SK-N-SH (cell line): Measurements from ENCODE around the gene PDIA5. TPM values are rescaled to one million over a fixed set of nuclear protein-coding genes. Genes with fewer than 3 reads are reported as not detected.

Experiments
- CTCF ChIA-PET: fragments of 300-600, 350-600 bp; formaldehyde crosslinking; extraction: SDS; loops from one replicate; lab custom pipeline; 2021; lab: Yijun Ruan, JAX
- POLR2A ChIA-PET: fragments of 350-600 bp; sonication (Branson Sonifier 250); formaldehyde crosslinking; extraction: SDS; loops from one replicate; lab custom pipeline; 2020; ENCODE audit warnings: antibody characterized with exemption, inconsistent platforms; lab: Yijun Ruan, JAX
- DNase-seq: peaks from one replicate; pipeline ENCODE4 v3.0.0; 2012
- H2AFZ ChIP-seq: fragments of 200-600 bp; sonication (generic); 2 replicates; pipeline ENCODE4 v1.8.1; 2016; ENCODE audit warnings: antibody characterized with exemption, mild to moderate bottlenecking, low read depth
- H3F3A ChIP-seq: fragments of 200-600 bp; sonication (generic); replicated peaks from 2 replicates; pipeline ENCODE3; 2016; ENCODE audit warnings: antibody characterized with exemption, mild to moderate bottlenecking; ENCODE audit not compliant: insufficient read depth
- H3K27ac ChIP-seq, 2 experiments: fragments of 200-500 bp in 1 of 2; fragments of 200-600 bp in 1 of 2; sonication (Bioruptor generic) in 1 of 2; sonication (generic), shearing (Covaris generic) in 1 of 2; 2 replicates each; pipeline versions ENCODE4 v1.5.1 to v1.6.1; 2014 to 2016; ENCODE audit warnings: low read depth in 2 of 2, inconsistent platforms in 1 of 2, low read length in 1 of 2, mild to moderate bottlenecking in 1 of 2, mixed read lengths in 1 of 2
- H3K27me3 ChIP-seq: fragments of 200-600 bp; sonication (generic), shearing (Covaris generic); 2 replicates; pipeline ENCODE4 v1.6.1; 2016; ENCODE audit warnings: mixed run types; ENCODE audit not compliant: insufficient read depth
- H3K36me3 ChIP-seq, 2 experiments: fragments of 200-500 bp in 1 of 2; fragments of 200-600 bp in 1 of 2; sonication (Bioruptor generic) in 1 of 2; sonication (generic) in 1 of 2; replicated peaks in 1 of 2; 2 replicates each; pipeline versions ENCODE3 to v1.5.1; 2014 to 2016; ENCODE audit warnings: low read length in 1 of 2, mild to moderate bottlenecking in 1 of 2; ENCODE audit not compliant: insufficient read depth in 2 of 2, control insufficient read depth in 1 of 2
- H3K4me1 ChIP-seq, 2 experiments: fragments of 200-500 bp in 1 of 2; fragments of 200-600 bp in 1 of 2; sonication (Bioruptor generic) in 1 of 2; sonication (generic), shearing (Covaris generic) in 1 of 2; 2 replicates each; pipeline versions ENCODE4 v1.5.1 to v1.6.1; 2014 to 2016; ENCODE audit warnings: low read depth in 1 of 2, low read length in 1 of 2, mixed run types in 1 of 2; ENCODE audit not compliant: insufficient read depth in 2 of 2, control insufficient read depth in 1 of 2
- H3K4me2 ChIP-seq: fragments of 200-600 bp; sonication (generic), shearing (Covaris generic); 2 replicates; pipeline ENCODE4 v1.6.1; 2017; ENCODE audit warnings: mixed run types
- H3K4me3 ChIP-seq, 2 experiments: fragments of 200-500 bp in 1 of 2; fragments of 200-600 bp in 1 of 2; sonication (Bioruptor generic) in 1 of 2; sonication (generic), shearing (Covaris generic) in 1 of 2; 2 replicates each; pipeline versions ENCODE4 v1.5.1 to v1.8.1; 2014 to 2016; ENCODE audit warnings: low read depth in 2 of 2, inconsistent platforms in 1 of 2, low read length in 1 of 2, mild to moderate bottlenecking in 1 of 2, mixed read lengths in 1 of 2, moderate library complexity in 1 of 2
- H3K79me2 ChIP-seq: fragments of 200-600 bp; sonication (generic); 2 replicates; pipeline ENCODE4 v1.8.1; 2017; ENCODE audit warnings: mild to moderate bottlenecking; ENCODE audit not compliant: insufficient read depth
- H3K9ac ChIP-seq: fragments of 200-600 bp; sonication (generic); 2 replicates; pipeline ENCODE4 v1.6.1; 2017; ENCODE audit warnings: mixed run types
- H3K9me2 ChIP-seq: fragments of 200-600 bp; sonication (generic); 2 replicates; pipeline ENCODE4 v1.6.1; 2017; ENCODE audit warnings: mixed run types
- H3K9me3 ChIP-seq: fragments of 200-600 bp; sonication (generic); 2 replicates; pipeline ENCODE4 v1.6.1; 2017; ENCODE audit warnings: mixed run types, mild to moderate bottlenecking, moderate library complexity
- H4K20me1 ChIP-seq: fragments of 200-600 bp; sonication (generic); 2 replicates; pipeline ENCODE4 v1.6.1; 2017; ENCODE audit warnings: mild to moderate bottlenecking, mixed run types; ENCODE audit not compliant: insufficient read depth
- CHD2 ChIP-seq: fragments of 150-350 bp; IDR thresholded peaks from 2 replicates; pipeline ENCODE4 v1.6.1; 2018; ENCODE audit warnings: low read length; ENCODE audit not compliant: partially characterized antibody
- CTCF ChIP-seq: fragments of 200-600 bp; sonication (generic); IDR thresholded peaks from 2 replicates; pipeline ENCODE4 v1.6.1; 2017; ENCODE audit warnings: antibody characterized with exemption, mild to moderate bottlenecking, moderate library complexity
- ELF1 ChIP-seq: IDR thresholded peaks from 2 replicates; pipeline ENCODE4 v1.4.0; 2012
- EP300 ChIP-seq, 2 experiments: IDR thresholded peaks; 2 replicates each; pipeline versions ENCODE4 v1.4.0 to v1.6.1; 2012; ENCODE audit warnings: borderline replicate concordance in 1 of 2, low read depth in 1 of 2, low read length in 1 of 2
- FOSL2 ChIP-seq: IDR thresholded peaks from 2 replicates; pipeline ENCODE4 v1.4.0; 2012; ENCODE audit warnings: low read depth, mild to moderate bottlenecking, moderate library complexity, borderline replicate concordance
- FOXJ3 ChIP-seq: sonication (generic); formaldehyde crosslinking; IDR thresholded peaks from 2 replicates; pipeline ENCODE4 v1.5.1; 2020; ENCODE audit warnings: mild to moderate bottlenecking, missing genetic modification reagents
- FOXM1 ChIP-seq: IDR thresholded peaks from 2 replicates; pipeline ENCODE4 v1.4.0; 2012; ENCODE audit warnings: low read depth, mild to moderate bottlenecking
- GATA2 ChIP-seq: sonication (generic); formaldehyde crosslinking; IDR thresholded peaks from 2 replicates; pipeline ENCODE4 v1.5.0; 2020; ENCODE audit warnings: mild to moderate bottlenecking, missing genetic modification reagents
- JUND ChIP-seq: IDR thresholded peaks from 2 replicates; pipeline ENCODE4 v1.4.0; 2012
- MEF2A ChIP-seq: IDR thresholded peaks from 2 replicates; pipeline ENCODE4 v1.4.0; 2012; ENCODE audit warnings: low read depth, borderline replicate concordance
- MXI1 ChIP-seq: IDR thresholded peaks from 2 replicates; pipeline ENCODE4 v1.6.1; 2012; ENCODE audit warnings: mild to moderate bottlenecking, low read depth, low read length, improper control_type of control experiment
- REST ChIP-seq: IDR thresholded peaks from 2 replicates; pipeline ENCODE4 v1.6.1; 2012; ENCODE audit warnings: mild to moderate bottlenecking, low read depth, low read length, moderate library complexity
- RXRA ChIP-seq: IDR thresholded peaks from 2 replicates; pipeline ENCODE4 v1.4.0; 2012; ENCODE audit warnings: low read depth, mild to moderate bottlenecking, borderline replicate concordance
- SIN3A ChIP-seq: IDR thresholded peaks from 2 replicates; pipeline ENCODE4 v1.6.1; 2012; ENCODE audit warnings: low read depth, mild to moderate bottlenecking, low read length, moderate library complexity, borderline replicate concordance
- SMC3 ChIP-seq: IDR thresholded peaks from 2 replicates; pipeline ENCODE4 v1.6.1; 2012; ENCODE audit warnings: low read depth, low read length, improper control_type of control experiment
- TAF1 ChIP-seq: IDR thresholded peaks from 2 replicates; pipeline ENCODE4 v1.6.1; 2012; ENCODE audit warnings: low read depth, mild to moderate bottlenecking, low read length, moderate library complexity, borderline replicate concordance
- TCF12 ChIP-seq: IDR thresholded peaks from 2 replicates; pipeline ENCODE4 v1.4.0; 2012
- USF1 ChIP-seq: IDR thresholded peaks from 2 replicates; pipeline ENCODE4 v1.4.0; 2012; ENCODE audit warnings: low read depth, borderline replicate concordance
- WGBS: methylation state at CpG from one replicate; pipeline ENCODE4 v1.1.6; 2017; ENCODE audit warnings: low lambda C conversion rate; 5-methylcytosine and 5-hydroxymethylcytosine counted together
- polyA plus RNA-seq, 3 experiments: library from polyadenylated mRNA; depleted of rRNA; stranded (reverse); fragments of >200 nt; gene quantifications; 2 replicates each; pipeline ENCODE4 v1.2.3, GENCODE V29; 2012
- TF ChIP-seq, protein P1 (sequence below): IDR thresholded peaks from 2 replicates; pipeline ENCODE4; 2012

The PDIA5 gene
- polyA plus RNA-seq, 1 of the 3 experiments (the other 2 are of a cell fraction): 28.6 TPM

GRCh38 chr3:123143669-123144411 is 77.0 kb downstream of the PDIA5 start:
- DNase-seq: no peak
- no peak overlapping the region for H3K4me2 ChIP-seq
- no peaks in the 10 kb centered on the region for H4K20me1 ChIP-seq
- H3K79me2 ChIP-seq: no peaks in the 10 kb centered on the region
- no peak overlapping the region for H3K9ac ChIP-seq
- no peak overlapping the region for H2AFZ ChIP-seq
- H3F3A ChIP-seq: no peaks in the 10 kb centered on the region
- TF ChIP-seq EP300 (IDR thresholded peaks at IDR 0.05; ENCODE audit: borderline replicate concordance in 1 of 2, low read depth in 1 of 2, low read length in 1 of 2) (no peak), JUND (no peak), MXI1 (no peak), ELF1 (no peak), REST (no peak), SMC3 (no peak), CTCF (no peak), FOXM1 (no peak), USF1 (no peak), TCF12 (no peak), RXRA (no peak), MEF2A (no peak), SIN3A (no peak), FOXJ3 (CRISPR knock-in tag) (no peak), FOSL2 (no peak), CHD2 (no peak), TAF1 (no peak), GATA2 (CRISPR knock-in tag) (no peak)
- TF ChIP-seq, protein P1, sequence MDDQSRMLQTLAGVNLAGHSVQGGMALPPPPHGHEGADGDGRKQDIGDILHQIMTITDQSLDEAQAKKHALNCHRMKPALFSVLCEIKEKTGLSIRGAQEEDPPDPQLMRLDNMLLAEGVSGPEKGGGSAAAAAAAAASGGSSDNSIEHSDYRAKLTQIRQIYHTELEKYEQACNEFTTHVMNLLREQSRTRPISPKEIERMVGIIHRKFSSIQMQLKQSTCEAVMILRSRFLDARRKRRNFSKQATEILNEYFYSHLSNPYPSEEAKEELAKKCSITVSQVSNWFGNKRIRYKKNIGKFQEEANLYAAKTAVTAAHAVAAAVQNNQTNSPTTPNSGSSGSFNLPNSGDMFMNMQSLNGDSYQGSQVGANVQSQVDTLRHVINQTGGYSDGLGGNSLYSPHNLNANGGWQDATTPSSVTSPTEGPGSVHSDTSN: no peak
- TF ChIP-seq, all 33 proteins: peak for 0
- no peaks in the 10 kb centered on the region for H3K27me3 ChIP-seq
- H3K9me3 ChIP-seq: no peaks in the 10 kb centered on the region
- WGBS: 91% methylated on average over 10 of the region's 10 CpGs
- peaks cover 4 to 28% of the 10 kb centered on the region in 2 experiments for H3K36me3 ChIP-seq
- H3K27ac ChIP-seq: no peak overlapping the region
- no peaks in the 10 kb centered on the region for H3K9me2 ChIP-seq
- CTCF ChIA-PET: interaction anchor here (0.7 to 1.9 kb wide), 3 partner anchors 13 to 201 kb away, joined by 3 to 8 read pairs (median 5); partner anchors contain the start of gene SEMA5B
- H3K4me3 ChIP-seq: no peak overlapping the region
- POLR2A ChIA-PET: no interaction called here
- H3K4me1 ChIP-seq: peaks cover 5 to 26% of the 10 kb centered on the region in 2 experiments
